Prostate gland (tissue), 2 donors: Measurements from ENCODE around the gene PIGR.

Experiments
- CTCF ChIP-seq, 4 experiments: fragments of 200-600 bp in 2 of 4; fragments of 450-650 bp in 2 of 4; sonication (generic) in 2 of 4; IDR thresholded peaks; 1 replicate in 3 of 4; 2 replicates in 1 of 4; pipeline ENCODE4 v1.5.1; 2016 to 2019; ENCODE audit warnings: antibody characterized with exemption in 4 of 4, mild to moderate bottlenecking in 2 of 4, moderate library complexity in 2 of 4
- POLR2AphosphoS5 ChIP-seq: sonication (generic); formaldehyde crosslinking; IDR thresholded peaks from one replicate; pipeline ENCODE4 v1.6.1; 2017; ENCODE audit warnings: antibody characterized with exemption

- TF ChIP-seq POLR2AphosphoS5 = no peak
- no peak for TF ChIP-seq CTCF (IDR thresholded peaks at IDR 0.05)
Measured at GRCh38 chr1:206930210-206930798, 16.0 kb downstream of the PIGR start.
